ENCODE results near the gene TCF15. TPM values are rescaled to one million over a fixed set of nuclear protein-coding genes. Genes with fewer than 3 reads are reported as not detected.

The TCF15 gene
- total RNA-seq, 1 experiment from 2014 or later = not detected

DNA sequence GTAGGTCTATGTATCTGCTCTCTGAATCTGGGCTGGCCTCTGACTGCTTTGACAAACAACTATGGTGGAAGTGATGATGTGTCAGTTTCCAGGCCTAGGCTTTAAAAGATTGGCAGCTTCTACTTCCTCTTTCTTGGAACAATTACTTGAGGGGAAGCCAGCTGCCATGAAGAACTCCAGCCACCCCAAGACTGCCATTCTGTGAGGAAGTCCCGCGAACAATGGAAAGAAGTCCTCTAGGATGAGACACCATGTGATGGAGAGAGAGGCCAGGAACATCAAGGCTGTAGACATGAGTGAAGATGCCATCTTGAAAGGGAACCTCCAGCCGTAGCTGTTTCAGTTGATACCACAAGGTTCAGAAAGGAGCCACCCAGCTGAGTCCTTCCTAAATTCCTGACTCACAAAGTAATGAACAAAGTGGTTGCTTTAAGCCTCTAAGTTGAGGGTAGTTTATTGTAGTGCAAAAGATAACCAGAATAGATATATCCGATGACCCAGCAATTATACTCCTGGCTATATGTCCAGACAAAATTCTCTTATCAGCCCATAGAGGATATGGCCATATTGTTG lies 15.3 kb upstream of the TCF15 start:
- Histone ChIP-seq H3K4me3 (no peak overlapping the region), H3K9me3 (ENCODE audit: insufficient read depth, low read depth) (no peaks in the 10 kb centered on the region), H3K4me1 (replicated peaks; ENCODE audit: insufficient read depth) (no peaks in the 10 kb centered on the region), H3K79me2 (ENCODE audit: low read depth) (no peaks in the 10 kb centered on the region), H4K20me1 (ENCODE audit: insufficient read depth) (no peaks in the 10 kb centered on the region), H2AFZ (no peak overlapping the region), H3F3A (ENCODE audit: insufficient read depth, low read depth) (no peaks in the 10 kb centered on the region), H3K4me2 (no peak overlapping the region), H3K9me2 (ENCODE audit: insufficient read depth) (no peaks in the 10 kb centered on the region), H3K36me3 (ENCODE audit: low read depth) (no peaks in the 10 kb centered on the region), H3K27me3 (ENCODE audit: insufficient read depth, low read depth) (peaks cover 91% of the 10 kb centered on the region), H3K27ac (no peak overlapping the region)
- intact Hi-C loops (cut with micrococcal nuclease; ENCODE audit: unreplicated experiment) = no loop called here
- no peak for TF ChIP-seq CTCF (conservative IDR thresholded peaks at IDR 0.05)
- no peak for TF ChIP-seq EZH2 (IDR thresholded peaks at IDR 0.05; ENCODE audit: low read depth)
- no peak for DNase-seq
- ChIA-PET POLR2A (ENCODE audit: unreplicated experiment) (no interaction called here), CTCF (no interaction called here)
- no TSS peak for BruUV-seq (replicated peaks)

GRCh38 chr20:623704-624103 lies 13.6 kb upstream of the TCF15 start:
- Histone ChIP-seq H3K4me2 (no peak overlapping the region), H3K79me2 (ENCODE audit: low read depth) (no peaks in the 10 kb centered on the region), H4K20me1 (ENCODE audit: insufficient read depth) (no peaks in the 10 kb centered on the region), H2AFZ (no peak overlapping the region), H3F3A (ENCODE audit: insufficient read depth, low read depth) (no peaks in the 10 kb centered on the region), H3K4me3 (no peak overlapping the region), H3K9me2 (ENCODE audit: insufficient read depth) (no peaks in the 10 kb centered on the region), H3K4me1 (replicated peaks; ENCODE audit: insufficient read depth) (no peaks in the 10 kb centered on the region), H3K27ac (no peak overlapping the region), H3K36me3 (ENCODE audit: low read depth) (no peaks in the 10 kb centered on the region), H3K9me3 (ENCODE audit: insufficient read depth, low read depth) (no peaks in the 10 kb centered on the region), H3K27me3 (ENCODE audit: insufficient read depth, low read depth) (peaks cover 89% of the 10 kb centered on the region)
- BruUV-seq (replicated peaks) = no TSS peak
- intact Hi-C loops (cut with micrococcal nuclease; ENCODE audit: unreplicated experiment) = no loop called here
- no peak for DNase-seq
- ChIA-PET POLR2A (ENCODE audit: unreplicated experiment) (interaction anchor here (0.5 kb wide), 1 partner anchor 16 kb away, joined by 4 read pairs; no protein-coding TSS in a partner anchor), CTCF (no interaction called here)
- no peak for TF ChIP-seq EZH2 (IDR thresholded peaks at IDR 0.05; ENCODE audit: low read depth)
- TF ChIP-seq CTCF (conservative IDR thresholded peaks at IDR 0.05) = no peak

DNA sequence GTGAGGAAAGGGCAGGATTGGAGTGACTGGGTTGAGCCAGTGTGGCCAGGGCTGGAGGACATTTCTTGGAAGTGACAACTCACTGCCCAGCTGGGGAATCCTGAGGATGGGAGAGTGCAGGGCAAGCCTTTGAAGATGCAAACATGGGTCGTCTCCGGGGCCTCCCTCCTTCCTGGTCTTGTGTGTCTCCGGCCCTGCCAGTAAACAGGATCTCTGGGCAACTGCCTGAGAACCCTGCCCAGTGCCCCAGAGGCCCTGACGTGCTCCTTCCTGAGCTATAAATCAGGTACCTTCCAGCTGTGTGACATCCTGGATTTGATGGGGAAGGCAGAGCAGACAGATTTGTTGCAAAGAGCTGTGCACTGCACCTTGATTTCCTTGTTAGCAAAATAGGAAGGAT lies 12.9 kb upstream of the TCF15 start:
- Histone ChIP-seq H3K9me3 (ENCODE audit: insufficient read depth, low read depth) (no peaks in the 10 kb centered on the region), H4K20me1 (ENCODE audit: insufficient read depth) (no peaks in the 10 kb centered on the region), H3F3A (ENCODE audit: insufficient read depth, low read depth) (no peaks in the 10 kb centered on the region), H3K4me2 (no peak overlapping the region), H3K36me3 (ENCODE audit: low read depth) (no peaks in the 10 kb centered on the region), H2AFZ (no peak overlapping the region), H3K79me2 (ENCODE audit: low read depth) (no peaks in the 10 kb centered on the region), H3K9me2 (ENCODE audit: insufficient read depth) (no peaks in the 10 kb centered on the region), H3K27me3 (ENCODE audit: insufficient read depth, low read depth) (peaks cover 87% of the 10 kb centered on the region), H3K27ac (no peak overlapping the region), H3K4me3 (no peak overlapping the region), H3K4me1 (replicated peaks; ENCODE audit: insufficient read depth) (no peaks in the 10 kb centered on the region)
- BruUV-seq (replicated peaks) = no TSS peak
- no peak for DNase-seq
- intact Hi-C loops (cut with micrococcal nuclease; ENCODE audit: unreplicated experiment) = no loop called here
- ChIA-PET POLR2A (ENCODE audit: unreplicated experiment) (no interaction called here), CTCF (interaction anchor here (0.6 kb wide), 1 partner anchor 103 kb away, joined by 13 read pairs; no protein-coding TSS in a partner anchor)
- TF ChIP-seq EZH2 (IDR thresholded peaks at IDR 0.05; ENCODE audit: low read depth) (no peak), CTCF (conservative IDR thresholded peaks at IDR 0.05) (no peak)
